ENCODE results near the gene BCAS1. TPM values are rescaled to one million over a fixed set of nuclear protein-coding genes. Genes with fewer than 3 reads are reported as not detected.
A peak's percentile ranks its signal among the peaks of the same experiment; 100 is the strongest.

Gene BCAS1
- total RNA-seq, 1 donor from 2014 or later = 0.04 TPM

GRCh38 chr20:54029643-54030042 lies 40.8 kb downstream of the BCAS1 start:
- H3K4me3 ChIP-seq (ENCODE audit: low read depth, low read length) = no peak overlapping the region
- no peak for TF ChIP-seq CTCF (IDR thresholded peaks at IDR 0.05; ENCODE audit: insufficient read depth, low read length, poor library complexity, severe bottlenecking)
- H3K27me3 ChIP-seq (ENCODE audit: control insufficient read depth, insufficient read depth, low read length) = no peaks in the 10 kb centered on the region
- DNase-seq (ENCODE audit: low read depth) = no peak
- no peaks in the 10 kb centered on the region for H3K36me3 ChIP-seq (ENCODE audit: control insufficient read depth, insufficient read depth, low read length)

GRCh38 chr20:54029176-54029575 lies 41.2 kb downstream of the BCAS1 start:
- H3K4me3 ChIP-seq (ENCODE audit: low read depth, low read length) = no peak overlapping the region
- H3K36me3 ChIP-seq (ENCODE audit: control insufficient read depth, insufficient read depth, low read length) = no peaks in the 10 kb centered on the region
- TF ChIP-seq CTCF (IDR thresholded peaks at IDR 0.05; ENCODE audit: insufficient read depth, low read length, poor library complexity, severe bottlenecking) = no peak
- no peak for DNase-seq (ENCODE audit: low read depth)
- no peaks in the 10 kb centered on the region for H3K27me3 ChIP-seq (ENCODE audit: control insufficient read depth, insufficient read depth, low read length)

- no peak for TF ChIP-seq CTCF (IDR thresholded peaks at IDR 0.05; ENCODE audit: insufficient read depth, low read length, poor library complexity, severe bottlenecking)
Observed at GRCh38 chr20:54028276-54029011, 42.0 kb downstream of the BCAS1 start.

GRCh38 chr20:54027704-54028103 lies 42.7 kb downstream of the BCAS1 start:
- H3K27me3 ChIP-seq (ENCODE audit: control insufficient read depth, insufficient read depth, low read length) = no peaks in the 10 kb centered on the region
- H3K36me3 ChIP-seq (ENCODE audit: control insufficient read depth, insufficient read depth, low read length) = no peaks in the 10 kb centered on the region
- no peak for DNase-seq (ENCODE audit: low read depth)
- no peak for TF ChIP-seq CTCF (IDR thresholded peaks at IDR 0.05; ENCODE audit: insufficient read depth, low read length, poor library complexity, severe bottlenecking)
- no peak overlapping the region for H3K4me3 ChIP-seq (ENCODE audit: low read depth, low read length)

More at GRCh38 chr20:54028276-54029011, 42.0 kb downstream of the BCAS1 start:
- no peaks in the 10 kb centered on the region for H3K27me3 ChIP-seq (ENCODE audit: control insufficient read depth, insufficient read depth, low read length)
- no peak overlapping the region for H3K4me3 ChIP-seq (ENCODE audit: low read depth, low read length)
- DNase-seq (ENCODE audit: low read depth) = no peak
- H3K36me3 ChIP-seq (ENCODE audit: control insufficient read depth, insufficient read depth, low read length) = no peaks in the 10 kb centered on the region

- no peaks in the 10 kb centered on the region for H3K27me3 ChIP-seq (ENCODE audit: control insufficient read depth, insufficient read depth, low read length)
- H3K4me3 ChIP-seq (ENCODE audit: low read depth, low read length) = no peak overlapping the region
- DNase-seq (ENCODE audit: low read depth) = peak; percentile 38
- H3K36me3 ChIP-seq (ENCODE audit: control insufficient read depth, insufficient read depth, low read length) = no peaks in the 10 kb centered on the region
- TF ChIP-seq CTCF (IDR thresholded peaks at IDR 0.05; ENCODE audit: insufficient read depth, low read length, poor library complexity, severe bottlenecking) = no peak
Observed at GRCh38 chr20:54026295-54027064, 43.9 kb downstream of the BCAS1 start.

All from kidney epithelial cell (primary cell).